ENCODE results near the gene FCGR2B. TPM values are rescaled to one million over a fixed set of nuclear protein-coding genes. Genes with fewer than 3 reads are reported as not detected.
"Not testable (repeated sequence)": the region's sequence is repeated elsewhere in the genome, so short reads cannot be mapped to it uniquely, and the experiment has no call there.

The FCGR2B gene
- total RNA-seq, 2 donors from 2014 or later = 0.83 to 7.1 TPM

- no peak overlapping the region for H3K27ac Mint-ChIP-seq
- no peak for DNase-seq (ENCODE audit: low spot score)
- no peaks in the 10 kb centered on the region for H3K36me3 Mint-ChIP-seq
- peaks cover 0 to 2% of the 10 kb centered on the region in 2 donors for H3K27me3 Mint-ChIP-seq
- H3K9me3 Mint-ChIP-seq = no peaks in the 10 kb centered on the region
- peaks cover 47 to 57% of the 10 kb centered on the region in 2 donors for H3K4me1 Mint-ChIP-seq (ENCODE audit: low read depth in 2 of 2)
- peak overlapping the region; percentile 7 for H3K4me3 Mint-ChIP-seq
- ATAC-seq = no peak
Measured at GRCh38 chr1:161723459-161724141, 60.7 kb downstream of the FCGR2B start.

DNA sequence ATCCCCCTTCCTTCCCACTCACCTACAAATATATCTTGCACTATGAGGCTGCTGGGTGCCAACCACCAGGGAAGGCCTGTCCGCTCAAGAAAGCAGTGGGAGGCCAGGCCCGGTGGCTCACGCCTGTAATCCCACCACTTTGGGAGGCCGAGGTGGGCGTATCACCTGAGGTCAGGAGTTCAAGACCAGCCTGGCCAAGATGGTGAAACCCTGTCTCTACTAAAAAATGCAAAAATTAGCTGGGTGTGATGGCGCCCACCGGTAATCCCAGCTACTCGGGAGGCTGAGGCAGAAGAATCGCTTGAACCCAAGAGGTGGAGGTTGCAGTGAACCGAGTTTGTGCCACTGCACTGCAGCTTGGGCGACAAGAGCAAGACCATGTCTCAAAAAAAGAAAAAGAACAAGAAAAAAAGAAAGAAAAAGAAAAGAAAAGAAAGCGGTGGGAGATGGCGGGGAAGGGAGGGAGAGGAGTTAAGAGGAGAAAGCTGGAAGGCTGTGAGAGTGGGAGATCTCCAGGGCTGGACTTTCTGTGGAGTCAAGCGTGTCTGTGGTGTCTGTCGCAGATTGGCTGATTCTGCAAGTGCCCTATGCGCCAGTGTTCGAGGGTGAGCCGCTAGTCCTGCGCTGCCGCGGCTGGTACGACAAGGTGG is 62.4 kb downstream of the FCGR2B start:
- H3K27me3 Mint-ChIP-seq = not testable (repeated sequence)

GRCh38 chr1:161725908-161726472 is 63.0 kb downstream of the FCGR2B start:
- H3K36me3 Mint-ChIP-seq = no peaks in the 10 kb centered on the region
- H3K4me1 Mint-ChIP-seq (ENCODE audit: low read depth in 2 of 2) = peaks cover 61 to 71% of the 10 kb centered on the region in 2 donors
- H3K4me3 Mint-ChIP-seq = peak overlapping the region; percentile 98
- H3K9me3 Mint-ChIP-seq = no peaks in the 10 kb centered on the region
- DNase-seq (ENCODE audit: low spot score) = peak; percentile 63
- H3K27ac Mint-ChIP-seq = peak overlapping the region; percentile 67 to 76
- H3K27me3 Mint-ChIP-seq = no peaks in the 10 kb centered on the region
- peak; percentile 25 to 43 for ATAC-seq

More for the DNA sequence above, 62.4 kb downstream of the FCGR2B start:
- Mint-ChIP-seq H3K4me1 (ENCODE audit: low read depth in 2 of 2) (peaks cover 59 to 70% of the 10 kb centered on the region in 2 donors), H3K27ac (peak overlapping the region; percentile 67 to 76), H3K4me3 (peak overlapping the region; percentile 98)
- DNase-seq (ENCODE audit: low spot score); ATAC-seq; H3K36me3 Mint-ChIP-seq; H3K9me3 Mint-ChIP-seq: not testable (repeated sequence)

- Mint-ChIP-seq H3K4me1 (ENCODE audit: low read depth in 2 of 2) (peaks cover 66 to 72% of the 10 kb centered on the region in 2 donors), H3K27me3 (no peaks in the 10 kb centered on the region), H3K36me3 (no peaks in the 10 kb centered on the region), H3K4me3 (peak overlapping the region; percentile 98), H3K9me3 (no peaks in the 10 kb centered on the region), H3K27ac (peak overlapping the region; percentile 67 to 76)
- DNase-seq (ENCODE audit: low spot score) = peak; percentile 92
- peak; percentile 83 to 88 for ATAC-seq
Measured at GRCh38 chr1:161726473-161727255, 63.7 kb downstream of the FCGR2B start.

DNA sequence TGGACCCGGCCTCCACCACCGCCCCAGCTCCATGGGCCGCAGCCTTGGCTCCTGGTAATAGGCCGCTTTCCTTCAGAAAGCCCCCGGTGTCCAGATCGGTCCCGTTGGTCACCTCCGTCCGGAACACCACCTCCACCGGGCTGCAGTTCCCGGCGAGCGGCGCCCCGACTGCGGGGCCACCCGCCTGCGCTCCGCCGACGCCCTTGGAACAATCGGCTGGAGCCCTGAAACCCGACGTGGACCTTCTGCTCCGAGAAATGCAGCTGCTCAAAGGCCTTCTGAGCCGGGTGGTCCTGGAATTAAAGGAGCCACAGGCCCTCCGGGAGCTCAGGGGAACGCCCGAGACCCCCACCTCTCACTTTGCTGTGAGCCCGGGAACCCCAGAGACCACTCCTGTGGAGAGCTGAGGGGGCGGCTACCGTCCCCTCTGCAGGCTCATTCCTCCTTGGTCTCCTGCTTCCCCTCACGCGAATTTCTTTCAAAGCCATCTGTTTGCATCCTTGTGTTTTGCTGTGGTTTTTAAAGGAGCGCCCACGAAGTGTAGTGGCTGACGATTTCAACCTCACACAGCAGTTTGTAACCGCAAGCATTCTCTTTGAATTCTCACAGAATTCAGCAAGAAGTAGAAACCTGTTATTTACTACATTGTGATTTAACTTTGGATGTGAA is 64.4 kb downstream of the FCGR2B start:
- Mint-ChIP-seq H3K27ac (peak overlapping the region; percentile 87 to 92), H3K9me3 (no peaks in the 10 kb centered on the region), H3K4me1 (ENCODE audit: low read depth in 2 of 2) (peaks cover 64 to 69% of the 10 kb centered on the region in 2 donors), H3K27me3 (no peaks in the 10 kb centered on the region), H3K36me3 (no peaks in the 10 kb centered on the region), H3K4me3 (peak overlapping the region; percentile 98)
- ATAC-seq (peak in 1 of 2 donors; percentile 24), DNase-seq (ENCODE audit: low spot score) (peak; percentile 63)

Other genes starting within 250 kb of the FCGR2B start
- gene FCGR2A, start 157.7 kb upstream of the FCGR2B start, total RNA-seq = 1 to 10 TPM in 1 of 2 donors, under 1 TPM in 1; 0.86 to 1.5 TPM
- gene HSPA6, start 138.6 kb upstream of the FCGR2B start, total RNA-seq = 1 to 10 TPM; 3.3 to 5.9 TPM
- gene FCGR3A, start 113.3 kb upstream of the FCGR2B start, total RNA-seq = 100 to 1,000 TPM in 1 of 2 donors, 10 to 100 TPM in 1; 34.5 to 150 TPM
- gene FCGR3B, start 32.0 kb upstream of the FCGR2B start, total RNA-seq = 1 to 10 TPM; 2.7 to 3.0 TPM
- not detected for gene FCRLA, start 44.1 kb downstream of the FCGR2B start, total RNA-seq
- under 1 TPM; 0.24 to 0.42 TPM for gene FCRLB, start 58.4 kb downstream of the FCGR2B start, total RNA-seq
- 10 to 100 TPM; 27.7 to 39.4 TPM for gene DUSP12, start 86.6 kb downstream of the FCGR2B start, total RNA-seq
- gene ATF6, start 103.2 kb downstream of the FCGR2B start, total RNA-seq = 10 to 100 TPM; 25.5 to 26.4 TPM